ENCODE data around the gene SLC25A22.
A peak's percentile ranks its signal among the peaks of the same experiment; 100 is the strongest.

The SLC25A22 gene

DNA sequence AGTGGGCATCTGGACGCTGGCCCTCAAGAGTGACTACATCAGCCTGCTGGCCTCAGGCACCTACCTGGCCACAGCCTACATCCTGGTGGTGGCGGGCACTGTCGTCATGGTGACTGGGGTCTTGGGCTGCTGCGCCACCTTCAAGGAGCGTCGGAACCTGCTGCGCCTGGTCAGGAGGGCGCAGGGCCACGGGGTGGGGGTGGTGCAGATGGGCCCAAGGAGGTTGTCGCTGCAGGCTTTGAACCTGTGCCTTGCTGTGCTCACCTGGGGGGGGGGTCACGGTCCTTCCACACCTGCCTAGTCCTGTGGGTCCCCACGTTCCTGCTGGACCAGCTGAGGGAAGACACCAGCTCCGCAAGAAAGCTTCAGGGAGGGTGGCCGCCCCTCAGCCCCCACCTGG lies 38.2 kb upstream of the SLC25A22 start:
- in situ Hi-C loops (cut with HindIII; ENCODE audit: low pct_ligation_motif_present, low sequenced_read_pairs) = no loop called here
- Histone ChIP-seq H3K36me3 (replicated peaks) (peaks cover 49% of the 10 kb centered on the region), H3K4me3 (ENCODE audit: low read depth, low read length) (no peak overlapping the region), H3K27me3 (replicated peaks) (no peaks in the 10 kb centered on the region), H3K27ac (no peak overlapping the region)
- TF ChIP-seq, protein P1, sequence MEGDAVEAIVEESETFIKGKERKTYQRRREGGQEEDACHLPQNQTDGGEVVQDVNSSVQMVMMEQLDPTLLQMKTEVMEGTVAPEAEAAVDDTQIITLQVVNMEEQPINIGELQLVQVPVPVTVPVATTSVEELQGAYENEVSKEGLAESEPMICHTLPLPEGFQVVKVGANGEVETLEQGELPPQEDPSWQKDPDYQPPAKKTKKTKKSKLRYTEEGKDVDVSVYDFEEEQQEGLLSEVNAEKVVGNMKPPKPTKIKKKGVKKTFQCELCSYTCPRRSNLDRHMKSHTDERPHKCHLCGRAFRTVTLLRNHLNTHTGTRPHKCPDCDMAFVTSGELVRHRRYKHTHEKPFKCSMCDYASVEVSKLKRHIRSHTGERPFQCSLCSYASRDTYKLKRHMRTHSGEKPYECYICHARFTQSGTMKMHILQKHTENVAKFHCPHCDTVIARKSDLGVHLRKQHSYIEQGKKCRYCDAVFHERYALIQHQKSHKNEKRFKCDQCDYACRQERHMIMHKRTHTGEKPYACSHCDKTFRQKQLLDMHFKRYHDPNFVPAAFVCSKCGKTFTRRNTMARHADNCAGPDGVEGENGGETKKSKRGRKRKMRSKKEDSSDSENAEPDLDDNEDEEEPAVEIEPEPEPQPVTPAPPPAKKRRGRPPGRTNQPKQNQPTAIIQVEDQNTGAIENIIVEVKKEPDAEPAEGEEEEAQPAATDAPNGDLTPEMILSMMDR (IDR thresholded peaks at IDR 0.05; ENCODE audit: low read depth, low read length, missing control alignments) = no peak
- no peak for DNase-seq

DNA sequence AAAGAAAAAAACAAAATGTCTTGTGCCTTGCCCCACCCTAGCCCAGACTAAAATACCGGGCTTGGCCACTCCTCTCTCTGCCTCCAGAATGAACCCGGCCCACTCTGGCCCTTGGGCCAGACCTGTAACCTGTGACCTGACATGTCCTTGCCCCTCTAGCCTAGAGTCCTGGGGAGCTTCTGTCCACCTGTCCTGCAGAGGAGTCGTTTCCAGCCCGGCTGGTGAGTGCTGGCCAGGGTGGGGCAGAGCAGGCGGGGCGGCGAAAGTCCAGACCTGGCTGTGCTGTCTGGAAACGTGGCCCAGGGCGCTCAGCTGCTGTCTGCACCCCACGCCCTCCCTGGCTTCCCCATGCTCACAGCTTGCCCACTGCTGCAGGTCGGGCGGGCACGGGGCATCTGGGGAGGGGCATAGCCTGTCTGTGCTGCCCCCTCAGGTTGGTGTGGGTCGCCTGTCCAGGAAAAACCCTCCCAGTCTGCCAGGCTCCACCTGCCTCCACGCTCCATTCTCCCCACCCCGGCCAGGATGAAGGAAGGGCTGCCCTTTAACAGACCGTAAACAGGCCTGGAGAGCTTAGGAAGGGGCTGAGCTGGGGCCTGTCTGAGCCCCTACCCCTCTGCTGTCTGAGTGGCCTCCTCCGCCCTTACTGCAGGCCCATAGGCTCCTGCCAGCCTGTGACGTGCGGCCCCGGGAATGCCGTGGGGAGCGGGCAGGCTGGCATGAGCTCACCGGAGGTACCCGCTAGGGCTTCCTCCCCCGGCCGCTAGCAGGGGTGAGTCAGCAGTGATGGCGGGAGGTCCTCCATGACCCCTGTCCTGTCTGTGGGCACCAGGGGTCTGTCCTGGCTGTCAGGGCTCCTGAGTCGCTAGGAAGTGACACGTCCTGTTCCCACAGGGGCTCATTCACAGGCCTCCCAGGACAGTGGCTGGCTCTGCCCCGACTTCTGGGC lies 36.6 kb upstream of the SLC25A22 start:
- Histone ChIP-seq H3K36me3 (replicated peaks) (peaks cover 34% of the 10 kb centered on the region), H3K27me3 (replicated peaks) (no peaks in the 10 kb centered on the region), H3K4me3 (ENCODE audit: low read depth, low read length) (peak overlapping the region; percentile 39), H3K27ac (peak overlapping the region; percentile 73)
- TF ChIP-seq, protein P1 (IDR thresholded peaks at IDR 0.05; ENCODE audit: low read depth, low read length, missing control alignments) = no peak
- no peak for DNase-seq
- in situ Hi-C loops (cut with HindIII; ENCODE audit: low pct_ligation_motif_present, low sequenced_read_pairs) = no loop called here

DNA sequence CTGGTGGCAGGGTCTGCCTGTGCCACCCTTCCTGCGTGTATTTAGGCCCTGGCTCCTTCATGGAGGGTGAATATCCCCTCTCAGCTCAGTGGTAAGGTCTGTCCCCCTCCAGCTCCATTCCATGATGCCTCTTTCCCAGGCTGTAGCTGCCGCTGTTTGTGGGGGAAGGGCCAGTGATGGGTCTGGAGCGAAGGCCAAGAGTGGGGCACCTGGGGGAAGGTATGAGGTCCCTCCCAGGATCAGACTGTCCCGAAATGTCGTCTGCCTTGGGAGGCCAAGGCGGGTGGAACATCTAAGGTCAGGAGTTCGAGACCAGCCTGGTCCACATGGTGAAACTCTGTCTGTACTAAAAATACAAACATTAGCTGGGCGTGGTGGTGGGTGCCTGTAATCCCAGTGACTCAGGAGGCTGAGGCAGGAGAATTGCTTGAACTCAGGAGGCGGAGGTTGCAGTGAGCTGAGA lies 35.8 kb upstream of the SLC25A22 start:
- TF ChIP-seq, protein P1 (IDR thresholded peaks at IDR 0.05; ENCODE audit: low read depth, low read length, missing control alignments) = no peak
- Histone ChIP-seq H3K27ac (peak overlapping the region; percentile 73), H3K36me3 (replicated peaks) (peaks cover 26% of the 10 kb centered on the region), H3K27me3 (replicated peaks) (no peaks in the 10 kb centered on the region), H3K4me3 (ENCODE audit: low read depth, low read length) (peak overlapping the region; percentile 73)
- in situ Hi-C loops (cut with HindIII; ENCODE audit: low pct_ligation_motif_present, low sequenced_read_pairs) = no loop called here
- DNase-seq = peak; percentile 54

DNA sequence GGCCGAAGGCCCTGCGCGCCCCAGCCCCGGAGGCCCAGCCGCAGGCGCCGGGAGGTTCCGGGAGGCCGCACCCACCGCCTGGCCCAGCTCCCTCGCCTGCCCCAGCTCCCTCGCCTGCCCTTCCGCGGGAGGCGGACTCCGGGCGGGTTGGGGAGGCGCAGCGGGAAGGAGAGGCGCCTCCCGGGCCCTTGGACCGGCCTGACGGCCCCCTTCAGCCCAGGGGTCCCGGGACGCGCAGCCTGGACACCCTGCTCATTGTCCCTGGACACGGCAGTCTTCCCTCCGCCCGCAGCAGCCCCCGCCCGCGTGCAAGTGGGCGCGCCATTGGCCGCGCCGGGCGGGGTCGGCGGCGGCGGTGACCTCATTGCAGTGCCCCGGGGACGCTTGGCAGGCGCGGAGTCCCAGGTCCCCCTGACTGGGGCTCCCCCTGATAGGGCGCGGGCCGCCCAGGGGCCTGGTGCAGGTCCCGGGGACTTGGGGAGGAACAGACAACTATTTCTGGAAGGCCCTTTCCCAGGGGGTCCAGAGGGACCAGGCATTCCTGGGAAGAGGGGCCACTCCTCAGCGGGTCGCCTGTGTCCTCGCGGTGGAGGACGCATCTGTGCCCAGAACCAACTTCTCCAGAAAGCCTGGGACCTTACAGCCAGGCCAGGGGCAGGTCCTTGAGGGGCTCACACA lies 35.2 kb upstream of the SLC25A22 start:
- Histone ChIP-seq H3K27me3 (replicated peaks) (no peaks in the 10 kb centered on the region), H3K36me3 (replicated peaks) (peaks cover 20% of the 10 kb centered on the region), H3K4me3 (ENCODE audit: low read depth, low read length) (peak overlapping the region; percentile 73), H3K27ac (peak overlapping the region; percentile 73)
- in situ Hi-C loops (cut with HindIII; ENCODE audit: low pct_ligation_motif_present, low sequenced_read_pairs) = no loop called here
- DNase-seq = no peak
- TF ChIP-seq, protein P1 (IDR thresholded peaks at IDR 0.05; ENCODE audit: low read depth, low read length, missing control alignments) = no peak

DNA sequence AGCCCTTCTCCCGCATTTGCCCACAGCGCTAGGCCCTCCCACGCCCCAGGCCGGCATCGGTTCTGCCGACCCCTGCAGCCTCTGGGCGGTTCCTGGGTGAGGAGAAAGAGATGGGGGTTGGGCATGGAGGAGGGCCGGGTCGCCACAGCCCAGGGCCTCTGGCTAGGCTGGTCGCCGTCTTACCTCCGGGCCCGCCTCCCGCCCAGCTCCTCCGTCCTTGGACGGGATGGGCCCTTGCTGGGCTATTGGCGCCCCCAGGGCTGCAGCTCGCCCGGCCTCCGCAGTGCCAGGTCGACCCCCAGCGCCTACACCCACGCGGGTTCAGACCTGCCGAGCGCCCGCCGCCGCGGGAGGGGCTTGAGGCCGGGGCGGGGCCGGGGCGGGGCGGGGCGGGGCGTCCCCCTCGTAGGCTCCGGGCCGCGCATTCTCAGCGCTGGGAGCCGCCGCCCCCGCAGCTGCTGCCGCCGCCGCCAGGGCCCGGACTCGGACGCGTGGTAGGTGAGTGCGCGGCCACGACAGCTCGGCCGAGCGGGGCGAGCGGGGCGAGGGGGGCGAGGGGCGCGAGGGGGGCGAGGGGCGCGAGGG lies 34.5 kb upstream of the SLC25A22 start, which contains the start of gene CD151:
TSS of gene CD151 (plus strand) at position 424 of the 585 bp plus-strand sequence. CDS start 3,118 bp downstream, outside the sequence.
- peak within 1 kb of the TSS; percentile 73 for H3K4me3 ChIP-seq (ENCODE audit: low read depth, low read length)
- in situ Hi-C loops (cut with HindIII; ENCODE audit: low pct_ligation_motif_present, low sequenced_read_pairs) = no loop called here
- TF ChIP-seq, protein P1 (IDR thresholded peaks at IDR 0.05; ENCODE audit: low read depth, low read length, missing control alignments) = no peak
- no peaks in the 10 kb centered on the region for H3K27me3 ChIP-seq (replicated peaks)
- H3K36me3 ChIP-seq (replicated peaks) = peaks cover 15% of the 10 kb centered on the region
- no peak for DNase-seq
- H3K27ac ChIP-seq = peak within 1 kb of the TSS; percentile 73

Measured in brain microvascular endothelial cell (primary cell).